ENCODE measurements around the gene TAGLN.

The TAGLN gene

GRCh38 chr11:117175104-117175503 is 24.1 kb upstream of the TAGLN start:
- no peaks in the 10 kb centered on the region for H3K27me3 ChIP-seq (ENCODE audit: low read depth, low read length)
- H3K27ac ChIP-seq (ENCODE audit: low read length): no peak overlapping the region
- H3K36me3 ChIP-seq (replicated peaks; ENCODE audit: low read depth, low read length): peaks cover 17% of the 10 kb centered on the region
- H3K4me2 ChIP-seq (ENCODE audit: low read length): no peak overlapping the region
- no peaks in the 10 kb centered on the region for H4K20me1 ChIP-seq (ENCODE audit: insufficient read depth, low read length)
- H2AFZ ChIP-seq (ENCODE audit: low read depth, low read length): no peak overlapping the region
- no peaks in the 10 kb centered on the region for H3K9me3 ChIP-seq (ENCODE audit: insufficient read depth, low read length)
- peaks cover 11% of the 10 kb centered on the region for H3K4me1 ChIP-seq (ENCODE audit: low read length)
- H3K9ac ChIP-seq (ENCODE audit: low read length): no peak overlapping the region
- H3K4me3 ChIP-seq (ENCODE audit: low read length): no peak overlapping the region
- peaks cover 9% of the 10 kb centered on the region; the same call in 1 of the 2 replicates for H3K79me2 ChIP-seq (ENCODE audit: low read length)
- TF ChIP-seq EZH2phosphoT487 (IDR thresholded peaks at IDR 0.05; ENCODE audit: low read depth) (no peak), CTCF (IDR thresholded peaks at IDR 0.05; ENCODE audit: low read depth, low read length) (no peak)

- H3K36me3 ChIP-seq (replicated peaks; ENCODE audit: low read depth, low read length): peaks cover 12% of the 10 kb centered on the region
- peaks cover 10% of the 10 kb centered on the region; the same call in 1 of the 2 replicates for H3K79me2 ChIP-seq (ENCODE audit: low read length)
- H3K27ac ChIP-seq (ENCODE audit: low read length): no peak overlapping the region
- H3K9me3 ChIP-seq (ENCODE audit: insufficient read depth, low read length): no peaks in the 10 kb centered on the region
- no peak overlapping the region for H2AFZ ChIP-seq (ENCODE audit: low read depth, low read length)
- H3K4me2 ChIP-seq (ENCODE audit: low read length): no peak overlapping the region
- H3K9ac ChIP-seq (ENCODE audit: low read length): no peak overlapping the region
- no peaks in the 10 kb centered on the region for H3K27me3 ChIP-seq (ENCODE audit: low read depth, low read length)
- TF ChIP-seq EZH2phosphoT487 (IDR thresholded peaks at IDR 0.05; ENCODE audit: low read depth) (no peak), CTCF (IDR thresholded peaks at IDR 0.05; ENCODE audit: low read depth, low read length) (no peak)
- H3K4me1 ChIP-seq (ENCODE audit: low read length): peaks cover 17% of the 10 kb centered on the region
- H4K20me1 ChIP-seq (ENCODE audit: insufficient read depth, low read length): no peaks in the 10 kb centered on the region
- no peak overlapping the region for H3K4me3 ChIP-seq (ENCODE audit: low read length)
Measured at GRCh38 chr11:117175781-117176180, 23.4 kb upstream of the TAGLN start.

- no peak overlapping the region for H3K4me2 ChIP-seq (ENCODE audit: low read length)
- no peaks in the 10 kb centered on the region for H4K20me1 ChIP-seq (ENCODE audit: insufficient read depth, low read length)
- no peaks in the 10 kb centered on the region for H3K27me3 ChIP-seq (ENCODE audit: low read depth, low read length)
- no peak overlapping the region for H3K9ac ChIP-seq (ENCODE audit: low read length)
- TF ChIP-seq CTCF (IDR thresholded peaks at IDR 0.05; ENCODE audit: low read depth, low read length) (no peak), EZH2phosphoT487 (IDR thresholded peaks at IDR 0.05; ENCODE audit: low read depth) (no peak)
- H3K9me3 ChIP-seq (ENCODE audit: insufficient read depth, low read length): no peaks in the 10 kb centered on the region
- H2AFZ ChIP-seq (ENCODE audit: low read depth, low read length): no peak overlapping the region
- H3K4me3 ChIP-seq (ENCODE audit: low read length): no peak overlapping the region
- H3K36me3 ChIP-seq (replicated peaks; ENCODE audit: low read depth, low read length): peaks cover 8% of the 10 kb centered on the region
- H3K4me1 ChIP-seq (ENCODE audit: low read length): peaks cover 21% of the 10 kb centered on the region
- H3K27ac ChIP-seq (ENCODE audit: low read length): no peak overlapping the region
- peaks cover 10% of the 10 kb centered on the region; the same call in 1 of the 2 replicates for H3K79me2 ChIP-seq (ENCODE audit: low read length)
Measured at GRCh38 chr11:117176186-117176585, 23.0 kb upstream of the TAGLN start.

- no peak for TF ChIP-seq EZH2phosphoT487 (IDR thresholded peaks at IDR 0.05; ENCODE audit: low read depth)
- no peak for TF ChIP-seq CTCF (IDR thresholded peaks at IDR 0.05; ENCODE audit: low read depth, low read length)
- Histone ChIP-seq H3K27ac (ENCODE audit: low read length) (peak overlapping the region; percentile 8; the same call in 1 of the 2 replicates), H3K9me3 (ENCODE audit: insufficient read depth, low read length) (no peaks in the 10 kb centered on the region), H3K4me2 (ENCODE audit: low read length) (peak overlapping the region; percentile 81), H4K20me1 (ENCODE audit: insufficient read depth, low read length) (no peaks in the 10 kb centered on the region), H3K4me3 (ENCODE audit: low read length) (peak overlapping the region; percentile 93), H3K9ac (ENCODE audit: low read length) (peak overlapping the region; percentile 43), H3K27me3 (ENCODE audit: low read depth, low read length) (no peaks in the 10 kb centered on the region), H3K36me3 (replicated peaks; ENCODE audit: low read depth, low read length) (peaks cover 3% of the 10 kb centered on the region), H3K79me2 (ENCODE audit: low read length) (peaks cover 10% of the 10 kb centered on the region; the same call in 1 of the 2 replicates), H3K4me1 (ENCODE audit: low read length) (peaks cover 25% of the 10 kb centered on the region), H2AFZ (ENCODE audit: low read depth, low read length) (0 out of 2 replicates have a peak overlapping the region, but pooled peaks have one; percentile 27)
Measured at GRCh38 chr11:117177534-117178209, 21.5 kb upstream of the TAGLN start.

Measured in OCI-LY3 (cell line).